ENCODE measurements around the gene CHRDL1.

CHRDL1 gene

GRCh38 chrX:110755061-110755460, 40.6 kb downstream of the CHRDL1 start:
- no peaks in the 10 kb centered on the region for H3K36me3 ChIP-seq
- H3K27me3 ChIP-seq = no peaks in the 10 kb centered on the region
- no peaks in the 10 kb centered on the region for H3K4me1 ChIP-seq (ENCODE audit: control insufficient read depth in 1 of 2, insufficient read depth in 1 of 2, low read depth in 1 of 2, low read length in 1 of 2)
- no peak overlapping the region for H3K27ac ChIP-seq
- H3K9me3 ChIP-seq = no peaks in the 10 kb centered on the region
- H3K4me3 ChIP-seq (ENCODE audit: low read depth in 1 of 2, low read length in 1 of 2) = no peak overlapping the region
- TF ChIP-seq, protein P1, sequence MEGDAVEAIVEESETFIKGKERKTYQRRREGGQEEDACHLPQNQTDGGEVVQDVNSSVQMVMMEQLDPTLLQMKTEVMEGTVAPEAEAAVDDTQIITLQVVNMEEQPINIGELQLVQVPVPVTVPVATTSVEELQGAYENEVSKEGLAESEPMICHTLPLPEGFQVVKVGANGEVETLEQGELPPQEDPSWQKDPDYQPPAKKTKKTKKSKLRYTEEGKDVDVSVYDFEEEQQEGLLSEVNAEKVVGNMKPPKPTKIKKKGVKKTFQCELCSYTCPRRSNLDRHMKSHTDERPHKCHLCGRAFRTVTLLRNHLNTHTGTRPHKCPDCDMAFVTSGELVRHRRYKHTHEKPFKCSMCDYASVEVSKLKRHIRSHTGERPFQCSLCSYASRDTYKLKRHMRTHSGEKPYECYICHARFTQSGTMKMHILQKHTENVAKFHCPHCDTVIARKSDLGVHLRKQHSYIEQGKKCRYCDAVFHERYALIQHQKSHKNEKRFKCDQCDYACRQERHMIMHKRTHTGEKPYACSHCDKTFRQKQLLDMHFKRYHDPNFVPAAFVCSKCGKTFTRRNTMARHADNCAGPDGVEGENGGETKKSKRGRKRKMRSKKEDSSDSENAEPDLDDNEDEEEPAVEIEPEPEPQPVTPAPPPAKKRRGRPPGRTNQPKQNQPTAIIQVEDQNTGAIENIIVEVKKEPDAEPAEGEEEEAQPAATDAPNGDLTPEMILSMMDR (IDR thresholded peaks at IDR 0.05) = no peak

- Histone ChIP-seq H3K27me3 (no peaks in the 10 kb centered on the region), H3K9me3 (no peaks in the 10 kb centered on the region), H3K4me1 (ENCODE audit: control insufficient read depth in 1 of 2, insufficient read depth in 1 of 2, low read depth in 1 of 2, low read length in 1 of 2) (no peaks in the 10 kb centered on the region), H3K36me3 (no peaks in the 10 kb centered on the region), H3K27ac (no peak overlapping the region), H3K4me3 (ENCODE audit: low read depth in 1 of 2, low read length in 1 of 2) (no peak overlapping the region)
- TF ChIP-seq, protein P1 (IDR thresholded peaks at IDR 0.05) = no peak
Measured at GRCh38 chrX:110750526-110751189, 45.0 kb downstream of the CHRDL1 start.

DNA sequence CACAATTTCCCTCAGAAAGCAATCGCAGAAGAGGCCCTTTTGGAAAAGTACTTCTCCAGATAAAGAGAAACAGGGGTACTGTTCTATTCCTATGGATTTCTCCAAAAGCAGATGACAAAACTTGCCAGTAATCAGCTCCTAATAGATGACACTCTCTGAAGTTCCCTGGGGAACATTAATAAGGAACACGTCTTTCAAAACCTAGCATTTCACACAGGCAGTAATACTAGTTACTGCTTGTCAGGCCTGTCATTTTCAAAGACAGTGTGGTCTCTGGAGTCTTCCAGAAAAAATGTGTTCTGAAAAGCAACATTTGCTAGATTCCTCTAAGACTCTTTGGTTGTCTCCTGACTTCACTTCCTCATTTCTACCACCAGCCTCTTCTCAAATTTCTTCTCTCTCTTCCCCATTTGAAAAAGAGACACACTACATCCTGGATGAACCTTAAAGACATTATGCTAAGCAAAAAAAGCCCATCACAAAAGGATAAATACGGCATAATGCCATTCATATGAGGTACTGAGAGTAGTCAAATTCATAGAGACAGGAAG, 47.3 kb downstream of the CHRDL1 start:
- Histone ChIP-seq H3K36me3 (no peaks in the 10 kb centered on the region), H3K9me3 (no peaks in the 10 kb centered on the region), H3K4me1 (ENCODE audit: control insufficient read depth in 1 of 2, insufficient read depth in 1 of 2, low read depth in 1 of 2, low read length in 1 of 2) (no peaks in the 10 kb centered on the region), H3K27ac (no peak overlapping the region), H3K27me3 (no peaks in the 10 kb centered on the region), H3K4me3 (ENCODE audit: low read depth in 1 of 2, low read length in 1 of 2) (no peak overlapping the region)
- TF ChIP-seq, protein P1 (IDR thresholded peaks at IDR 0.05) = no peak

- TF ChIP-seq, protein P1 (IDR thresholded peaks at IDR 0.05) = no peak
- H3K4me1 ChIP-seq (ENCODE audit: control insufficient read depth in 1 of 2, insufficient read depth in 1 of 2, low read depth in 1 of 2, low read length in 1 of 2) = no peaks in the 10 kb centered on the region
Measured at GRCh38 chrX:110746014-110746413, 49.6 kb downstream of the CHRDL1 start.

GRCh38 chrX:110745288-110745687, 50.3 kb downstream of the CHRDL1 start:
- no peaks in the 10 kb centered on the region for H3K36me3 ChIP-seq
- no peaks in the 10 kb centered on the region for H3K4me1 ChIP-seq (ENCODE audit: control insufficient read depth in 1 of 2, insufficient read depth in 1 of 2, low read depth in 1 of 2, low read length in 1 of 2)
- no peak overlapping the region for H3K27ac ChIP-seq
- H3K27me3 ChIP-seq = no peaks in the 10 kb centered on the region
- no peaks in the 10 kb centered on the region for H3K9me3 ChIP-seq
- TF ChIP-seq, protein P1 (IDR thresholded peaks at IDR 0.05) = no peak
- no peak overlapping the region for H3K4me3 ChIP-seq (ENCODE audit: low read depth in 1 of 2, low read length in 1 of 2)

More at GRCh38 chrX:110746014-110746413, 49.6 kb downstream of the CHRDL1 start:
- Histone ChIP-seq H3K27me3 (no peaks in the 10 kb centered on the region), H3K36me3 (no peaks in the 10 kb centered on the region), H3K9me3 (no peaks in the 10 kb centered on the region), H3K4me3 (ENCODE audit: low read depth in 1 of 2, low read length in 1 of 2) (no peak overlapping the region), H3K27ac (no peak overlapping the region)

All from neutrophil (primary cell).